CD4-positive, alpha-beta T cell treated with Interleukin-6 for 4 hours (primary cell): ENCODE data around the gene ATCAY.
"Not testable (repeated sequence)": the region's sequence is repeated elsewhere in the genome, so short reads cannot be mapped to it uniquely, and the experiment has no call there.

Source experiments
- DNase-seq: peaks from one replicate; pipeline ENCODE4 v3.0.0-alpha.2; 2020; ENCODE audit warnings: mixed read lengths

ATCAY gene

DNA sequence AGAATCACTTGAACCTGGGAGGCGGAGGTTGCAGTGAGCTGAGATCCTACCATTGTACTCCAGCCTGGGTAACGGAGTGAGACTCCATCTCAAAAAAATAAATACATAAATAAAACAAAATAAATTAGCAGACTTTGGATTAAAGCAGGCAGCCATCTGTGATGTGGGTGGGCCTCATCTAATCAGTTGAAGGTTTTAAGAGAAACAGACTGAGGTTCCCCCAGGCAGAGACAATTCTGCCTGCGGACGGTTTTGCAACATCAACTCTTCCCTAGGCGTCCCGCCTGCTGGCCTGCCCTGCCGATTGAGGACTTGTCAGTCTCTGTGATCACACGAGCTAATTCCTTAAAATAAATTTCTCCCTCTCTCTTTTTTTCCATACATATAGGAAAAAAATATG is 23.7 kb downstream of the ATCAY start:
- DNase-seq, result no peak

- no peak for DNase-seq
Observed at GRCh38 chr19:3907626-3908265, 27.3 kb downstream of the ATCAY start.

GRCh38 chr19:3908266-3909054 is 28.0 kb downstream of the ATCAY start:
- DNase-seq, result no peak

GRCh38 chr19:3910105-3910504 is 29.6 kb downstream of the ATCAY start:
- DNase-seq, result no peak

- no peak for DNase-seq
Observed at GRCh38 chr19:3914199-3914598, 33.7 kb downstream of the ATCAY start.

- no peak for DNase-seq
Observed at GRCh38 chr19:3916033-3916432, 35.5 kb downstream of the ATCAY start.

GRCh38 chr19:3919793-3920192 is 39.3 kb downstream of the ATCAY start:
- no peak for DNase-seq

- DNase-seq, result no peak
Observed at GRCh38 chr19:3923096-3923758, 42.7 kb downstream of the ATCAY start.

GRCh38 chr19:3923912-3924311 is 43.4 kb downstream of the ATCAY start:
- DNase-seq, result no peak

DNA sequence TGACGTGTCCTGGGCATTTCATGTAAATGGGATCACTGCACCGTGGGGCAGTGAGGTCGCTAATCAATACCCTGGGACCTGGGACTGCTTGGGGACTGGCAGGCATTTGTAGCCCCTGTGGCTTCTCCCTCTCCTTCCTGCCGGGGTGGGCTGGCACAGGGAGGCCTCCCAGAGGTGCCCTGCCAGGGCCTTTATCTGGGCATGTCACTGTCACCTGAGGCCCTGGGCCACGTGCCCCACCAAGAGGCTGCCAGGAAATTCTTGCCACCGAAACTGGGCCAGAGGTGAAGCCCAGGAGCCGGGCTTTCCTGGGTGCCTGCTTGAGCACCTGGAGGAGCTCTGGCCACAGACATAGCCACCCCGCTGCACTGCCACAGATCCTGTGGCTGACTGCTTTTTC is 50.6 kb downstream of the ATCAY start:
- DNase-seq, result no peak

- DNase-seq, result no peak
Observed at GRCh38 chr19:3932931-3933810, 52.7 kb downstream of the ATCAY start, which contains the start of gene NMRK2. NMRK2 (plus strand) TSS chr19:3933069; CDS start chr19:3933672, 603 bp downstream.

DNA sequence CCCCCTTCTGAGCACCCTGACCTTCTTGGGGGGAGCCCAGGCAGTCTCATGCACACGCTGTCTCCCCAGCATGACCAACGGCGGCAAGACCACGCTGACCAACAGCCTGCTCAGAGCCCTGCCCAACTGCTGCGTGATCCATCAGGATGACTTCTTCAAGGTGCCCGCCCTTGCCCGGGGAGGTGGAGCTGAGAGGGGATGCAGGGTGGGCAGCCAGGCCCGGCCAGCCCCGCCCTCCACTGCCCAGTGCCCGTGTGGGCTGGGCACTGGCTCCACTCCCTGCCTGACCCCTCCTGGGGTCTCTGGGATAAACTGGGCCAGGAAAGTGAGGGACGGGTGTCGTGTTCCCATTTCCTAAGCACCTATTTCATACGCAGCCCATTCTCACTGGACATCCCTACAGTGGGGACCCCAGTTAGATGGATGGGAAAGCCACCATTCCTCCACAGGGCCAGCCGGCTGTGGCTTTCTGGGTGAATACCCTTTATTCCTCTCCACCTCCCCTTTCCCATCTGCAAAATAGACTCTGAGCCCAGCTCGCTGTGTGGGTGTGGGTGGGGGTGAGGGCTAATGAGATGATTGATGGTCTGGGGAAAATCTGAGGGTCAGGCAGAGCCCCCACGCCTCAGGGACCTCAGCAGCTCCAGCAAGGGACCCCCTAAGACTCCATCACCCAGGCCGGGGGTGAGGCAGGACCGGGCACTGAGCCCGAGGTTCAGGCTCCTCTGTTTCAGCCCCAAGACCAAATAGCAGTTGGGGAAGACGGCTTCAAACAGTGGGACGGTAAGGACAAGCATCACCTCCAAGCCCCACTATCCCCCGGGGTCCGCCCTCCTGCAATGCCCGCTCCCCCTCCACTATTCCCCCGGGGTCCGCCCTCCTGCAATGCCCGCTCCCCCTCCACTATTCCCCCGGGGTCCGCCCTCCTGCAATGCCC is 56.3 kb downstream of the ATCAY start:
- DNase-seq, result no peak

DNA sequence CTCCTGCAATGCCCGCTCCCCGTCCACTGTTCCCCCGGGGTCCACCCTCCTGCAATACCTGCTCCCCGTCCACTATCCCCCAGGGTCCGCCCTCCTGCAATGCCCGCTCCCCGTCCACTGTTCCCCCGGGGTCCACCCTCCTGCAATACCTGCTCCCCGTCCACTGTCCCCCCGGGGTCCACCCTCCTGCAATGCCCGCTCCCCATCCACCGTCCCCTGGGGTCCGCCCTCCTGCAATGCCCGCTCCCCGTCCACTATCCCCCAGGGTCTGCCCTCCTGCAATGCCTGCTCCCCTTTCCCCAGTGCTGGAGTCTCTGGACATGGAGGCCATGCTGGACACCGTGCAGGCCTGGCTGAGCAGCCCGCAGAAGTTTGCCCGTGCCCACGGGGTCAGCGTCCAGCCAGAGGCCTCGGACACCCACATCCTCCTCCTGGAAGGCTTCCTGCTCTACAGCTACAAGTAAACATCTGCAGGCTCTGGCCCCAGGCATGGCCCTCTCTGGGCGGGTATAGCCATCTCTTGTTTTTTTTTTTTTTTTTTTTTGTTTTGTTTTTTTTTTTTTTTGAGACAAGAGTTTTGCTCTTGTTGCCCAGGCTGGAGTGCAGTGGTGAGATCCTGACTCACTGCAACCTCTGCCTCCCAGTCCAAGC is 57.9 kb downstream of the ATCAY start:
- not testable (repeated sequence) for DNase-seq

DNA sequence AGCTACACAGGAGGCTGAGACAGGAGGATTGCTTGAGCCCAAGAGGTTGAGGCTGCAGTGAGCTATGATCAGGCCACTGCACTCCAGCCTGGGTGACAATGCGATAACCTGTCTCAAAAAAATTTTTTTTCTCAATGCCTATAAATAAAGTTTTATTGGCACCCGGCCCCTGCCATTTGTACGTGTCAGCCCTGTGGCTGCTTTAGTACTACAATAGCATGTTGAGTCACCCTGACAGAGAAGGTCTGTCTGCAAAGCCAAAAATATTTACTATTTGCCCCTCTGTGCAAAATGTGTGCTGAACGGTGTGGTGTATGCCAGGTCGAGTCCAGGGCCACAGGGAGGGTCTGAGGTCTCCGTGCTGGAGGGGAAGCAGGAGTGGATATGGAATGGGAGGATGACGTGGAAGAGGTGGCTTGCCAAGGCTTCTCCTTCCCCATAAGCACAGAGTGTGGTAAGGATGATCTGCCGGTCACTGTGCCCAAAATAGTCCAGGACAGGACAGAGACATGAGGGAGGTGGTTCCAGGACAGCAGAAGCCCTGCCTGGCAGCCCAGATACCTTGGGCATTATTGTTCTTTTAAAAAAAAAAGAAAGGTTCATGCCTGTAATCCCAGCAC is 62.4 kb downstream of the ATCAY start:
- no peak for DNase-seq

- DNase-seq, result no peak
Observed at GRCh38 chr19:3944018-3944721, 63.7 kb downstream of the ATCAY start.

- no peak for DNase-seq
Observed at GRCh38 chr19:3945838-3946237, 65.4 kb downstream of the ATCAY start.

GRCh38 chr19:3947316-3947933 is 66.9 kb downstream of the ATCAY start:
- DNase-seq, result not testable (repeated sequence)

DNA sequence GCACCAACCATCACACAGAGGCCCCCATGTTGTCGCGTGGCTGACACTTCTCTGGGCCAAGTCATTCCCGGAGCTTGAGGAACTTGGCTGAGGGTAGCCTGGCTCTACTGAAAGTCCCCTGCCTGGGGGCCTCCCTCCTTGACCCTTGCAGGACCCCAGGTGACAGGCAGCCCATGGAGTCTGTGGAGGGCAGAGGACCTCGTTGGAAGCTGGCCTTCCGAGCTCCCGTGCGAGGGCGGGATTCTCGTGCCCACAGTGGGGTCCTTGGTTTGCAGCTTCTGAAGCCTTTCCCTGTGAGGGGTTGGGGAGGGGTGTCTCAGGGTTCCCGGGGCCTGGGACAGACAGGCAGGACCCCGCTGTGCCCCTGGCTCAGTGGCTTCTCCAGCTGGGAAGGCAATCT is 68.8 kb downstream of the ATCAY start:
- no peak for DNase-seq
